ENCODE results near the gene USP40.

DNA sequence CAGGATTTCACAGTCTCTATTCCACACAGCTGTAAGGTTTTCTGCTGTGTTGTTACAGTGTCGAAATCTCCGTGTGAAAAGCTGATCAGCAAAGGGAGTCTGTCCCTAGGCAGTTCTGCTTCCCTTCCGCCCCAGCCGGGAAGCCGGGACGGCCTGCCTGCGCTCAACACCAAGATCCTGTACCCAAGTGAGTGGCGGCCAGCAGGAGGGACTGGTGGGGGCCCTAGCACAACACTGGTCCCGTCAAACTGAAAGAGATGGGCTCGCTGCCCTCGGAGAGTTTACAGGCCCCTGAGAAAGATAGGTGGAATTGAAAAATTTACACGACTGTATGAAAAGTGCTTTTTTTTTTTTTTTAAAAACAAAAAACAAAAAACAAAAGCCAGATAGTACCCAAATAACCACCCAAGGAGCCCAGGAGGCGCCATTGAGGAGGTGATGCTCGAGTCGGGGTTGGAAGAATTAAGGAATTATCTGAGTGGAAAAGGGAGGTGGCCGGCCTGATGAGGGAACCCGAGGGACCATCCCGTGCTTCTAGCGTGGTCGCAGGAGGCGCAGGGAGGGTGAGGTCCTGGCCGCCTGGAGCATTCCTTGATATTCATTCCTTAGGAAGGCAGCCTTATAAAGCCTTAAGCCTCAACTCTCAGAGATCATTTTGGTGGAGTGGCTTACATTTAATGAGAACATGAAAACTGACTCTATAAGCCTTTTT, 115.6 kb downstream of the USP40 start:
- TF ChIP-seq YY1 (IDR thresholded peaks at IDR 0.05; ENCODE audit: low read depth, low read length) (no peak), POLR2A (IDR thresholded peaks at IDR 0.05; ENCODE audit: low read depth, low read length) (no peak), SMC3 (IDR thresholded peaks at IDR 0.05; ENCODE audit: borderline replicate concordance, low read length) (no peak), KDM1A (IDR thresholded peaks at IDR 0.05; ENCODE audit: borderline replicate concordance) (no peak), DPF2 (IDR thresholded peaks at IDR 0.05) (no peak)
- TF ChIP-seq, protein P1, sequence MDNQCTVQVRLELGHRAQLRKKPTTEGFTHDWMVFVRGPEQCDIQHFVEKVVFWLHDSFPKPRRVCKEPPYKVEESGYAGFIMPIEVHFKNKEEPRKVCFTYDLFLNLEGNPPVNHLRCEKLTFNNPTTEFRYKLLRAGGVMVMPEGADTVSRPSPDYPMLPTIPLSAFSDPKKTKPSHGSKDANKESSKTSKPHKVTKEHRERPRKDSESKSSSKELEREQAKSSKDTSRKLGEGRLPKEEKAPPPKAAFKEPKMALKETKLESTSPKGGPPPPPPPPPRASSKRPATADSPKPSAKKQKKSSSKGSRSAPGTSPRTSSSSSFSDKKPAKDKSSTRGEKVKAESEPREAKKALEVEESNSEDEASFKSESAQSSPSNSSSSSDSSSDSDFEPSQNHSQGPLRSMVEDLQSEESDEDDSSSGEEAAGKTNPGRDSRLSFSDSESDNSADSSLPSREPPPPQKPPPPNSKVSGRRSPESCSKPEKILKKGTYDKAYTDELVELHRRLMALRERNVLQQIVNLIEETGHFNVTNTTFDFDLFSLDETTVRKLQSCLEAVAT (IDR thresholded peaks at IDR 0.05): no peak

Data from GM12878 (cell line).